HCT116 (cell line): Measurements from ENCODE around the gene MYH3. TPM values are rescaled to one million over a fixed set of nuclear protein-coding genes. Genes with fewer than 3 reads are reported as not detected.

ENCODE experiments used
- ATAC-seq: fragments of 200-7000 bp; cut with Tn5 transposase; 2 replicates; pipeline ENCODE4 v1.9.1; 2020; ENCODE audit warnings: mild to moderate bottlenecking, moderate library complexity
- BruUV-seq: library from RNA; stranded (reverse); fragments of 400-500 nt; replicated peaks from 2 replicates; lab custom pipeline; 2021; lab: Mats Ljungman, UMichigan
- CTCF ChIA-PET: fragments of 300-600 bp; sonication (Branson Sonifier 250); formaldehyde crosslinking; loops from one replicate; lab custom pipeline; 2021; ENCODE audit warnings: antibody characterized with exemption; lab: Charles Lee
- POLR2A ChIA-PET: fragments of 300-600, 350-600 bp; sonication (Branson Sonifier 250); formaldehyde crosslinking; loops from one replicate; lab custom pipeline; 2021; ENCODE audit warnings: antibody characterized with exemption; lab: Charles Lee
- RAD21 ChIA-PET, 2 experiments: fragments of 300-600 bp; sonication (Branson Sonifier 250); formaldehyde crosslinking; loops; one replicate each; lab custom pipeline; 2023; ENCODE audit warnings: low total read pairs in 2 of 2; ENCODE audit not compliant: uncharacterized antibody in 2 of 2, unreplicated experiment in 2 of 2, low non-redundant PET in 1 of 2; lab: Charles Lee
- DNase-seq: peaks from one replicate; pipeline ENCODE4 v3.0.0-alpha.2; 2010; ENCODE audit warnings: low read depth, low spot score
- H2AFZ ChIP-seq: fragments of 200-600 bp; shearing (Covaris generic), sonication (generic); 2 replicates; pipeline ENCODE4 v1.6.1; 2017; ENCODE audit warnings: low read depth, mixed run types, mixed read lengths, antibody characterized with exemption, low read length; ENCODE audit not compliant: poor library complexity, severe bottlenecking
- H3K27ac ChIP-seq: 2 replicates; pipeline ENCODE4 v1.5.1; 2012; ENCODE audit warnings: low read depth, low read length
- H3K27me3 ChIP-seq: fragments of 200-600 bp; sonication (generic); 2 replicates; pipeline ENCODE4 v1.6.1; 2016; ENCODE audit warnings: mixed run types, low read length, mixed read lengths; ENCODE audit not compliant: insufficient read depth
- H3K36me3 ChIP-seq, 2 experiments: fragments of 200-500 bp in 1 of 2; fragments of 200-600 bp in 1 of 2; sonication (Bioruptor generic) in 1 of 2; sonication (generic) in 1 of 2; 2 replicates each; pipeline versions ENCODE4 v1.5.1 to v1.6.1; 2014 to 2016; ENCODE audit warnings: low read length in 2 of 2, inconsistent platforms in 1 of 2, mixed read lengths in 1 of 2, mixed run types in 1 of 2; ENCODE audit not compliant: insufficient read depth in 2 of 2, control insufficient read depth in 1 of 2
- H3K4me1 ChIP-seq, 2 experiments: fragments of 200-600 bp in 1 of 2; sonication (generic) in 1 of 2; 2 replicates each; pipeline versions ENCODE4 v1.5.1 to v1.6.1; 2012 to 2017; ENCODE audit warnings: low read length in 2 of 2, inconsistent platforms in 1 of 2, mild to moderate bottlenecking in 1 of 2, mixed read lengths in 1 of 2, mixed run types in 1 of 2, moderate library complexity in 1 of 2; ENCODE audit not compliant: insufficient read depth in 2 of 2, control insufficient read depth in 1 of 2
- H3K4me2 ChIP-seq: fragments of 200-600 bp; sonication (generic); 2 replicates; pipeline ENCODE4 v1.6.1; 2017; ENCODE audit warnings: mixed run types, low read length, mixed read lengths
- H3K4me3 ChIP-seq, 2 experiments: fragments of 200-600 bp in 1 of 2; sonication (generic) in 1 of 2; replicated peaks in 1 of 2; 2 replicates each; pipeline ENCODE4 v1.5.1; 2011 to 2016; ENCODE audit warnings: low read length in 2 of 2, control low read depth in 1 of 2, low read depth in 1 of 2, mild to moderate bottlenecking in 1 of 2, mixed read lengths in 1 of 2, mixed run types in 1 of 2
- H3K79me2 ChIP-seq: fragments of 200-600 bp; sonication (generic); 2 replicates; pipeline ENCODE4 v1.6.1; 2017; ENCODE audit warnings: mild to moderate bottlenecking, mixed run types, low read length, moderate library complexity, mixed read lengths; ENCODE audit not compliant: insufficient read depth
- H3K9ac ChIP-seq: fragments of 200-600 bp; sonication (generic); 2 replicates; pipeline ENCODE4 v1.6.1; 2016; ENCODE audit warnings: low read length, mixed read lengths
- H3K9me2 ChIP-seq: fragments of 200-600 bp; sonication (generic), shearing (Covaris generic); 2 replicates; pipeline ENCODE4 v1.6.1; 2017; ENCODE audit warnings: mixed run types, mild to moderate bottlenecking, moderate library complexity; ENCODE audit not compliant: insufficient read depth
- H3K9me3 ChIP-seq, 2 experiments: fragments of 200-500 bp in 1 of 2; fragments of 200-600 bp in 1 of 2; sonication (Bioruptor generic) in 1 of 2; sonication (generic) in 1 of 2; 2 replicates each; pipeline ENCODE4 v1.6.1; 2014 to 2017; ENCODE audit warnings: low read length in 2 of 2, mixed read lengths in 2 of 2, inconsistent platforms in 1 of 2, low read depth in 1 of 2, mild to moderate bottlenecking in 1 of 2, mixed run types in 1 of 2, moderate library complexity in 1 of 2; ENCODE audit not compliant: control insufficient read depth in 1 of 2, insufficient read depth in 1 of 2
- H4K20me1 ChIP-seq: fragments of 200-600 bp; sonication (generic), shearing (Covaris generic); 2 replicates; pipeline ENCODE4 v1.6.1; 2017; ENCODE audit warnings: mixed run types, mild to moderate bottlenecking, moderate library complexity; ENCODE audit not compliant: insufficient read depth
- ATF3 ChIP-seq: IDR thresholded peaks from 2 replicates; pipeline ENCODE4 v1.6.1; 2012
- CEBPB ChIP-seq: IDR thresholded peaks from 2 replicates; pipeline ENCODE4 v1.6.1; 2012; ENCODE audit warnings: low read depth
- CTCF ChIP-seq, 3 experiments: fragments of 200-600 bp in 1 of 3; sonication (generic) in 1 of 3; IDR thresholded peaks in 2 of 3; conservative IDR thresholded peaks in 1 of 3; 2 replicates each; pipeline ENCODE4 v1.5.1; 2012 to 2017; ENCODE audit warnings: low read depth in 2 of 3, low read length in 2 of 3, antibody characterized with exemption in 1 of 3, borderline replicate concordance in 1 of 3, control low read depth in 1 of 3, mild to moderate bottlenecking in 1 of 3, mixed read lengths in 1 of 3, mixed run types in 1 of 3, moderate library complexity in 1 of 3; ENCODE audit not compliant: insufficient read depth in 1 of 3
- EGR1 ChIP-seq: IDR thresholded peaks from 2 replicates; pipeline ENCODE4 v1.6.1; 2012; ENCODE audit warnings: low read depth
- ELF1 ChIP-seq: IDR thresholded peaks from 2 replicates; pipeline ENCODE4 v1.6.1; 2012; ENCODE audit warnings: low read depth, borderline replicate concordance
- FOSL1 ChIP-seq: IDR thresholded peaks from 2 replicates; pipeline ENCODE4 v1.6.1; 2012; ENCODE audit warnings: low read depth
- MAX ChIP-seq: IDR thresholded peaks from 2 replicates; pipeline ENCODE4 v1.6.1; 2012
- POLR2A ChIP-seq: IDR thresholded peaks from 2 replicates; pipeline ENCODE4 v1.7.0; 2011; ENCODE audit warnings: borderline replicate concordance; ENCODE audit not compliant: insufficient read depth, insufficient read length; ENCODE audit errors: extremely low read depth
- POLR2AphosphoS5 ChIP-seq: IDR thresholded peaks from 2 replicates; pipeline ENCODE4 v1.6.1; 2011; ENCODE audit warnings: mild to moderate bottlenecking, low read depth, low read length, moderate library complexity
- RAD21 ChIP-seq: IDR thresholded peaks from 2 replicates; pipeline ENCODE4 v1.6.1; 2012; ENCODE audit warnings: low read depth, mild to moderate bottlenecking
- SIN3A ChIP-seq: IDR thresholded peaks from 2 replicates; pipeline ENCODE4 v1.6.1; 2012; ENCODE audit warnings: low read depth
- SP1 ChIP-seq: IDR thresholded peaks from 2 replicates; pipeline ENCODE4 v1.6.1; 2012; ENCODE audit warnings: low read depth
- TCF7L2 ChIP-seq: IDR thresholded peaks from 2 replicates; pipeline ENCODE4 v1.7.0; 2011; ENCODE audit warnings: borderline replicate concordance, inconsistent platforms; ENCODE audit not compliant: insufficient read depth, insufficient read length; ENCODE audit errors: extremely low read depth
- YY1 ChIP-seq: IDR thresholded peaks from 2 replicates; pipeline ENCODE4 v1.6.1; 2011; ENCODE audit warnings: low read length, low read depth, moderate library complexity, mild to moderate bottlenecking; ENCODE audit not compliant: insufficient replicate concordance; ENCODE audit errors: extremely low read depth
- ZFX ChIP-seq: fragments of 450-650 bp; IDR thresholded peaks from 2 replicates; pipeline ENCODE4 v1.6.1; 2017
- intact Hi-C: fragments of 100-400 bp; cut with micrococcal nuclease; formaldehyde crosslinking; loops from 2 replicates; pipeline ENCODE4 v1.10.0; 2022
- total RNA-seq: library from RNA; stranded (reverse); gene quantifications from one replicate; pipeline ENCODE4 v1.2.1, GENCODE V29; 2021; ENCODE audit not compliant: unreplicated experiment

The MYH3 gene
- total RNA-seq, 1 experiment from 2014 or later, result 1.6 TPM

- no peak for TF ChIP-seq SIN3A
- no peak for TF ChIP-seq FOSL1
- no peak for TF ChIP-seq CEBPB
- no peak for TF ChIP-seq POLR2A
- TF ChIP-seq ATF3, result no peak
- TF ChIP-seq CTCF (IDR thresholded peaks at IDR 0.05 in 2 of 3, conservative IDR thresholded peaks at IDR 0.05 in 1 of 3; ENCODE audit: borderline replicate concordance in 1 of 3, insufficient read depth in 1 of 3, low read depth in 2 of 3, low read length in 2 of 3), result no peak
- TF ChIP-seq RAD21, result no peak
Measured at GRCh38 chr17:10698096-10698818, 41.1 kb upstream of the MYH3 start (continued).

- no peaks in the 10 kb centered on the region for H4K20me1 ChIP-seq
- no peaks in the 10 kb centered on the region for H3K9me2 ChIP-seq
- intact Hi-C loops, result no loop called here
- peak within 1 kb of the TSS; percentile 6 for H2AFZ ChIP-seq
- peak; percentile 80 for DNase-seq
- peak; percentile 99 for ATAC-seq
- peak within 1 kb of the TSS; percentile 67 for H3K4me2 ChIP-seq
- H3K9ac ChIP-seq, result peak within 1 kb of the TSS; percentile 95
- no TSS peak for BruUV-seq
- H3K9me3 ChIP-seq, result no peaks in the 10 kb centered on the region
- H3K27ac ChIP-seq, result peak within 1 kb of the TSS; percentile 65
- no peaks in the 10 kb centered on the region for H3K27me3 ChIP-seq
- H3K79me2 ChIP-seq, result peaks cover 64% of the 10 kb centered on the region
- peaks cover 21 to 26% of the 10 kb centered on the region in 2 experiments for H3K36me3 ChIP-seq
- peak within 1 kb of the TSS; percentile 93 to 97 for H3K4me3 ChIP-seq
- CTCF ChIA-PET, result no interaction called here
- RAD21 ChIA-PET, result no interaction called here
- peaks cover 8 to 17% of the 10 kb centered on the region in 2 experiments; a peak in 3 of 4 replicates for H3K4me1 ChIP-seq
- POLR2A ChIA-PET, result no interaction called here
- TF ChIP-seq CTCF (IDR thresholded peaks at IDR 0.05 in 2 of 3, conservative IDR thresholded peaks at IDR 0.05 in 1 of 3; ENCODE audit: borderline replicate concordance in 1 of 3, insufficient read depth in 1 of 3, low read depth in 2 of 3, low read length in 2 of 3), result peak in 1 of 3 experiments; percentile 34; a peak in 2 of 6 replicates
- TF ChIP-seq MAX, result peak; percentile 76
- TF ChIP-seq SIN3A, result peak; percentile 73; the same call in 1 of the 2 replicates
- peak; percentile 66 for TF ChIP-seq TCF7L2
- TF ChIP-seq EGR1, result no peak; the same call in 1 of the 2 replicates
- no peak for TF ChIP-seq SP1
- peak; percentile 91 for TF ChIP-seq POLR2AphosphoS5
- peak; percentile 51 for TF ChIP-seq YY1
- TF ChIP-seq POLR2A, result peak; percentile 91
- no peak for TF ChIP-seq FOSL1
- TF ChIP-seq ZFX, result peak; percentile 80
- peak; percentile 58 for TF ChIP-seq ELF1
- TF ChIP-seq, all 23 proteins: peak for 9
Measured at GRCh38 chr17:10697092-10698081, 40.3 kb upstream of the MYH3 start, which contains the start of the genes ADPRM and SCO1. TSS of gene ADPRM (plus strand) at chr17:10697594. CDS start at chr17:10704927, 7,333 bp downstream. TSS of gene SCO1 (minus strand) at chr17:10697533. CDS start at chr17:10697507, 26 bp downstream.
